HG03039 (cell line): Measurements from ENCODE around the gene SLC4A4.

Experiments
- ATAC-seq: cut with Tn5 transposase; IDR thresholded peaks from one replicate; pipeline ENCODE4 v1.9.1; 2021; ENCODE audit warnings: mild to moderate bottlenecking, moderate library complexity; ENCODE audit not compliant: unreplicated experiment

SLC4A4 gene

GRCh38 chr4:71592793-71593192, 254.0 kb downstream of the SLC4A4 start:
- no peak for ATAC-seq

GRCh38 chr4:71593311-71593710, 254.5 kb downstream of the SLC4A4 start:
- ATAC-seq, result no peak

GRCh38 chr4:71595576-71596108, 256.8 kb downstream of the SLC4A4 start:
- ATAC-seq, result no peak

GRCh38 chr4:71599578-71599977, 260.8 kb downstream of the SLC4A4 start:
- ATAC-seq, result no peak

GRCh38 chr4:71602289-71602900, 263.6 kb downstream of the SLC4A4 start:
- no peak for ATAC-seq

GRCh38 chr4:71604785-71605184, 266.0 kb downstream of the SLC4A4 start:
- peak; percentile 98 for ATAC-seq

- no peak for ATAC-seq
Observed at GRCh38 chr4:71607109-71607508, 268.3 kb downstream of the SLC4A4 start.

GRCh38 chr4:71607780-71608677, 269.2 kb downstream of the SLC4A4 start:
- no peak for ATAC-seq

GRCh38 chr4:71608678-71609071, 269.9 kb downstream of the SLC4A4 start:
- no peak for ATAC-seq

- no peak for ATAC-seq
Observed at GRCh38 chr4:71609167-71609566, 270.3 kb downstream of the SLC4A4 start.

GRCh38 chr4:71609651-71610050, 270.8 kb downstream of the SLC4A4 start:
- ATAC-seq, result no peak

- no peak for ATAC-seq
Observed at GRCh38 chr4:71614621-71615020, 275.8 kb downstream of the SLC4A4 start.

GRCh38 chr4:71616168-71616811, 277.5 kb downstream of the SLC4A4 start:
- ATAC-seq, result no peak
